GM12865 (cell line): ENCODE results near the gene MITF.

ENCODE experiments used
- DNase-seq: peaks from one replicate; pipeline ENCODE4 v3.0.0; 2010; ENCODE audit warnings: low read depth
- H3K4me3 ChIP-seq: 2 replicates; pipeline ENCODE4 v1.5.1; 2011; ENCODE audit warnings: mild to moderate bottlenecking, low read depth, low read length, control low read depth
- TF ChIP-seq, protein P1 (sequence below): IDR thresholded peaks from 2 replicates; pipeline ENCODE4 v1.5.1; 2011; ENCODE audit warnings: low read length, control low read depth, low read depth, inconsistent platforms; ENCODE audit not compliant: insufficient read depth; ENCODE audit errors: missing control alignments

Gene MITF

DNA sequence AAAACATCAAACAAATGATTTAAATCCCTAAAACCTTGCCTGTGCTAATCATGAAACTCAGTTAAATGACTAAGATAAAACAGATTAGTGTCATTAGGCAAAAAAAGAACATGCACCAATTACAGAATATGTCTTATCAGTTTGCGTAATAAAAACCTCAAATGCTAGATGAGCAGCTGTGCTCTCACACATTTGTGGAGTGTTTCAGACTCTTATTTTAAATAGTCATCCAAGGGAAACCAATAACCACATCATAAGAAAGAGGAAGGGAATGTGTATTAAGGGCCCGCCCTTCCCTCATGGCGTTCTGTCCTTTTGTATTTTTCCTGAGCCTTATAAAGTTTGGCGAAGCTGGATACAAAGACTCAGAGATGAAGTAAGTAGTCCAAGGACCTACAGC, 266.8 kb downstream of the MITF start:
- H3K4me3 ChIP-seq = no peak overlapping the region
- no peak for DNase-seq
- TF ChIP-seq, protein P1, sequence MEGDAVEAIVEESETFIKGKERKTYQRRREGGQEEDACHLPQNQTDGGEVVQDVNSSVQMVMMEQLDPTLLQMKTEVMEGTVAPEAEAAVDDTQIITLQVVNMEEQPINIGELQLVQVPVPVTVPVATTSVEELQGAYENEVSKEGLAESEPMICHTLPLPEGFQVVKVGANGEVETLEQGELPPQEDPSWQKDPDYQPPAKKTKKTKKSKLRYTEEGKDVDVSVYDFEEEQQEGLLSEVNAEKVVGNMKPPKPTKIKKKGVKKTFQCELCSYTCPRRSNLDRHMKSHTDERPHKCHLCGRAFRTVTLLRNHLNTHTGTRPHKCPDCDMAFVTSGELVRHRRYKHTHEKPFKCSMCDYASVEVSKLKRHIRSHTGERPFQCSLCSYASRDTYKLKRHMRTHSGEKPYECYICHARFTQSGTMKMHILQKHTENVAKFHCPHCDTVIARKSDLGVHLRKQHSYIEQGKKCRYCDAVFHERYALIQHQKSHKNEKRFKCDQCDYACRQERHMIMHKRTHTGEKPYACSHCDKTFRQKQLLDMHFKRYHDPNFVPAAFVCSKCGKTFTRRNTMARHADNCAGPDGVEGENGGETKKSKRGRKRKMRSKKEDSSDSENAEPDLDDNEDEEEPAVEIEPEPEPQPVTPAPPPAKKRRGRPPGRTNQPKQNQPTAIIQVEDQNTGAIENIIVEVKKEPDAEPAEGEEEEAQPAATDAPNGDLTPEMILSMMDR = no peak

DNA sequence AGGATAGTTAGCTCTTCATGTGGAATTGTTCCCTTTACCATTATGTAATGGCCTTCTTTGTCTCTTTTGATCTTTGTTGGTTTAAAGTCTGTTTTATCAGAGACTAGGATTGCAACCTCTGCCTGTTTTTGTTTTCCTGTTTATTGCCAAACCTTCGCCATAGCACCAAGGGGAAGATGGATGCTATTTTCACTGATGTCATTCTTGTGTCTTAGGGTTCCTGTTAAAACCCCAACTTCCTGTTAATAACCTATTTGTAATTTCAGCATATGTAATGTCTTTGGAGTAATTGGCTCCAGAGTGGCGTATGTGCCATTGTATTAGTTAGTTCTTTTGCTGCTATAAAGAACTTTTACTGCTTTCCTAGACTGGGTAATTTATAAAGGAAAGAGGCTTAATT, 271.1 kb downstream of the MITF start:
- no peak for DNase-seq
- H3K4me3 ChIP-seq = no peak overlapping the region
- TF ChIP-seq, protein P1 = no peak

DNA sequence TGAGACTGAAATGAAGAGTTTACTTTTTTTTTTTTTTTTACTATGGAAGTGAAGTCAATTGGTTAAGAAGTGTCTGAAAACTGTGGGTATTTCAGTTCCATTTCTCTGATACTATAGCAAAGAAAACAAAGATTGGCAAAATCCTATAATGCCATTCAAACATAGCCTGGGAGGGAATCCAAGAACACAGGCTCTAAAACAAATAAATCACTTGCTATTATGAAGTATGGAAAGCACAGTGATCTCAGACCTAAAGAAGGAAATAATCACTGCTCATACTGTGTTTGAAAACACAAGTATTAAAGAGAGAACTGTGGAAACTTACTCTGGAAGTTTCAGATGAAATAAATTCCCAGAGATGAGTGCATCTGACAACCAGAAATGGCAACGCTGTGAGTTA, 272.3 kb downstream of the MITF start:
- H3K4me3 ChIP-seq = no peak overlapping the region
- TF ChIP-seq, protein P1 = no peak
- DNase-seq = no peak
